PC-3 (cell line): ENCODE measurements around the gene BOLA3. TPM values are rescaled to one million over a fixed set of nuclear protein-coding genes. Genes with fewer than 3 reads are reported as not detected.

Experiments used
- ATAC-seq: fragments of 200-7000 bp; cut with Tn5 transposase; 2 replicates; pipeline ENCODE4 v1.9.1; 2020; ENCODE audit warnings: mild to moderate bottlenecking, moderate library complexity
- BruUV-seq: library from RNA; stranded (reverse); fragments of 400-500 nt; replicated peaks from 2 replicates; lab custom pipeline; 2021; lab: Mats Ljungman, UMichigan
- CTCF ChIA-PET: fragments of 300-600 bp; sonication (Branson Sonifier 250); formaldehyde crosslinking; loops from one replicate; lab custom pipeline; 2022; ENCODE audit warnings: antibody characterized with exemption; lab: Charles Lee
- POLR2A ChIA-PET: fragments of 300-600 bp; sonication (Branson Sonifier 250); formaldehyde crosslinking; loops from one replicate; lab custom pipeline; 2022; ENCODE audit warnings: antibody characterized with exemption; ENCODE audit not compliant: unreplicated experiment; lab: Charles Lee
- DNase-seq: peaks from one replicate; pipeline ENCODE4 v3.0.0-alpha.2; 2015
- H2AFZ ChIP-seq: fragments of 300-600 bp; sonication (generic); 2 replicates; pipeline ENCODE4 v1.6.0; 2016; ENCODE audit warnings: antibody characterized with exemption, low read length
- H3F3A ChIP-seq: fragments of 300-600 bp; sonication (generic); one replicate; pipeline ENCODE4 v1.6.0; 2017; ENCODE audit warnings: antibody characterized with exemption, low read length, control low read depth, mild to moderate bottlenecking; ENCODE audit not compliant: unreplicated experiment
- H3K27ac ChIP-seq: fragments of 300-600 bp; sonication (generic); 2 replicates; pipeline ENCODE4 v1.5.1; 2016; ENCODE audit warnings: mild to moderate bottlenecking, low read length
- H3K27me3 ChIP-seq: fragments of 300-600 bp; sonication (generic); 2 replicates; pipeline ENCODE4 v1.6.1; 2016; ENCODE audit warnings: low read length, mixed read lengths
- H3K36me3 ChIP-seq: fragments of 300-600 bp; sonication (generic); 2 replicates; pipeline ENCODE4 v1.6.1; 2016; ENCODE audit warnings: low read depth, mixed run types, low read length, mixed read lengths
- H3K4me1 ChIP-seq: fragments of 300-600 bp; sonication (generic); 2 replicates; pipeline ENCODE4 v1.5.1; 2016; ENCODE audit warnings: low read length; ENCODE audit not compliant: insufficient read depth
- H3K4me2 ChIP-seq: fragments of 300-600 bp; sonication (generic); 2 replicates; pipeline ENCODE4 v1.6.0; 2016; ENCODE audit warnings: low read length
- H3K4me3 ChIP-seq: fragments of 300-600 bp; sonication (generic); 2 replicates; pipeline ENCODE4 v1.5.1; 2016; ENCODE audit warnings: mild to moderate bottlenecking, low read length, mixed read lengths
- H3K79me2 ChIP-seq: fragments of 300-600 bp; sonication (generic); 2 replicates; pipeline ENCODE4 v1.6.1; 2017; ENCODE audit warnings: low read length, mixed read lengths
- H3K9ac ChIP-seq: fragments of 300-600 bp; sonication (generic); 2 replicates; pipeline ENCODE4 v1.6.0; 2016; ENCODE audit warnings: mild to moderate bottlenecking, low read length
- H3K9me2 ChIP-seq: fragments of 300-600 bp; sonication (generic); replicated peaks from 2 replicates; pipeline ENCODE4 v1.6.1; 2016; ENCODE audit warnings: mixed run types, low read length, mixed read lengths
- H3K9me3 ChIP-seq: fragments of 300-600 bp; sonication (generic); 2 replicates; pipeline ENCODE4 v1.6.1; 2016; ENCODE audit warnings: low read length, mixed read lengths
- H4K20me1 ChIP-seq: fragments of 300-600 bp; sonication (generic); 2 replicates; pipeline ENCODE4 v1.6.1; 2016; ENCODE audit warnings: low read length, mixed read lengths
- EZH2 ChIP-seq: fragments of 300-600 bp; sonication (generic); IDR thresholded peaks from one replicate; pipeline ENCODE4 v1.6.1; 2017; ENCODE audit warnings: antibody characterized with exemption, mild to moderate bottlenecking, low read length; ENCODE audit not compliant: unreplicated experiment
- EZH2phosphoT487 ChIP-seq: fragments of 300-600 bp; sonication (generic); IDR thresholded peaks from 2 replicates; pipeline ENCODE4 v1.6.1; 2018; ENCODE audit warnings: mild to moderate bottlenecking, antibody characterized with exemption, low read length, borderline replicate concordance
- intact Hi-C: fragments of 100-400 bp; cut with micrococcal nuclease; formaldehyde crosslinking; loops from 2 replicates; pipeline ENCODE4 v1.9.0; 2023
- total RNA-seq: library from RNA; depleted of rRNA; stranded (reverse); fragments of >200 nt; gene quantifications from 2 replicates; pipeline ENCODE4 v1.2.3, GENCODE V29; 2014
- TF ChIP-seq, protein P1 (sequence below): fragments of 300-600 bp; sonication (generic); conservative IDR thresholded peaks from 2 replicates; pipeline ENCODE4 v1.5.1; 2017; ENCODE audit warnings: antibody characterized with exemption, low read depth, mild to moderate bottlenecking, low read length

The BOLA3 gene
- total RNA-seq, 1 experiment from 2014 or later, result 104 TPM

DNA sequence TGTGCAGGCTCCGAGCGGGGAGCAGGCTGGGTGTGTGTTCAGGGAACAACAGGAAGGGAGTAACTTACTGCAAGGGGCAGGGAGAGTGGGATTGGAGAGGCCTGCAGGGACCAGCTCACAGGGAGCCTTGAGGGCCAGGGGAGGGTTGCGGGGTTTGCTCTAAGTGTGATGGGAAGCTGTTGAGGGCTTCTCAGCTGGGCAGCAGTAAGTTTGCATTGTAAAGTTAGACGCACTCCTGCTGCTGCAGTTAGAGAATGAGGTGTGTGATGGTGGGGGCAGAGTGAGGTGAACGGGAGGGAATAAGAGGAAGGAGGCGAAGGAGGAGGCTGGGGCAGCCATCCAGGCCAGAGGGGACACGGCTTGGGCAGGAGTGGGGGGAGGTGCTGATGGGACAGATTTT, 53.4 kb downstream of the BOLA3 start:
- no peaks in the 10 kb centered on the region for H3K27me3 ChIP-seq
- CTCF ChIA-PET, result no interaction called here
- H3K9ac ChIP-seq, result no peak overlapping the region
- H3K9me2 ChIP-seq, result no peaks in the 10 kb centered on the region
- intact Hi-C loops, result no loop called here
- no peaks in the 10 kb centered on the region for H3K4me1 ChIP-seq
- H3K79me2 ChIP-seq, result no peaks in the 10 kb centered on the region
- no peak overlapping the region for H3K4me2 ChIP-seq
- no TSS peak for BruUV-seq
- no peak overlapping the region for H2AFZ ChIP-seq
- no peaks in the 10 kb centered on the region for H3F3A ChIP-seq
- no peak for ATAC-seq
- H3K27ac ChIP-seq, result no peak overlapping the region
- no peak for DNase-seq
- H3K36me3 ChIP-seq, result peaks cover 22% of the 10 kb centered on the region; the same call in 1 of the 2 replicates
- H3K9me3 ChIP-seq, result no peaks in the 10 kb centered on the region
- H3K4me3 ChIP-seq, result no peak overlapping the region
- no peaks in the 10 kb centered on the region for H4K20me1 ChIP-seq
- POLR2A ChIA-PET, result no interaction called here
- TF ChIP-seq, protein P1, sequence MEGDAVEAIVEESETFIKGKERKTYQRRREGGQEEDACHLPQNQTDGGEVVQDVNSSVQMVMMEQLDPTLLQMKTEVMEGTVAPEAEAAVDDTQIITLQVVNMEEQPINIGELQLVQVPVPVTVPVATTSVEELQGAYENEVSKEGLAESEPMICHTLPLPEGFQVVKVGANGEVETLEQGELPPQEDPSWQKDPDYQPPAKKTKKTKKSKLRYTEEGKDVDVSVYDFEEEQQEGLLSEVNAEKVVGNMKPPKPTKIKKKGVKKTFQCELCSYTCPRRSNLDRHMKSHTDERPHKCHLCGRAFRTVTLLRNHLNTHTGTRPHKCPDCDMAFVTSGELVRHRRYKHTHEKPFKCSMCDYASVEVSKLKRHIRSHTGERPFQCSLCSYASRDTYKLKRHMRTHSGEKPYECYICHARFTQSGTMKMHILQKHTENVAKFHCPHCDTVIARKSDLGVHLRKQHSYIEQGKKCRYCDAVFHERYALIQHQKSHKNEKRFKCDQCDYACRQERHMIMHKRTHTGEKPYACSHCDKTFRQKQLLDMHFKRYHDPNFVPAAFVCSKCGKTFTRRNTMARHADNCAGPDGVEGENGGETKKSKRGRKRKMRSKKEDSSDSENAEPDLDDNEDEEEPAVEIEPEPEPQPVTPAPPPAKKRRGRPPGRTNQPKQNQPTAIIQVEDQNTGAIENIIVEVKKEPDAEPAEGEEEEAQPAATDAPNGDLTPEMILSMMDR, result no peak
- TF ChIP-seq EZH2phosphoT487, result no peak

- H3K27ac ChIP-seq, result no peak overlapping the region
- ATAC-seq, result no peak
- no peaks in the 10 kb centered on the region for H4K20me1 ChIP-seq
- peaks cover 22% of the 10 kb centered on the region; the same call in 1 of the 2 replicates for H3K36me3 ChIP-seq
- H3K4me3 ChIP-seq, result no peak overlapping the region
- H3K27me3 ChIP-seq, result no peaks in the 10 kb centered on the region
- no peaks in the 10 kb centered on the region for H3K79me2 ChIP-seq
- BruUV-seq, result no TSS peak
- ChIA-PET CTCF (no interaction called here), POLR2A (no interaction called here)
- no peaks in the 10 kb centered on the region for H3K9me3 ChIP-seq
- no peaks in the 10 kb centered on the region for H3K9me2 ChIP-seq
- no peaks in the 10 kb centered on the region for H3K4me1 ChIP-seq
- H3K4me2 ChIP-seq, result no peak overlapping the region
- DNase-seq, result no peak
- no peak overlapping the region for H3K9ac ChIP-seq
- intact Hi-C loops, result no loop called here
- TF ChIP-seq EZH2 (no peak), EZH2phosphoT487 (no peak)
- TF ChIP-seq, protein P1, result no peak
- H3F3A ChIP-seq, result no peaks in the 10 kb centered on the region
- H2AFZ ChIP-seq, result no peak overlapping the region
These were observed 53.9 kb downstream of the BOLA3 start for GRCh38 chr2:74093840-74094239.

GRCh38 chr2:74093426-74093825, 54.3 kb downstream of the BOLA3 start:
- Histone ChIP-seq H3K9ac (no peak overlapping the region), H3K4me3 (no peak overlapping the region), H3K36me3 (peaks cover 22% of the 10 kb centered on the region; the same call in 1 of the 2 replicates), H4K20me1 (no peaks in the 10 kb centered on the region), H3K4me2 (no peak overlapping the region), H3K9me2 (no peaks in the 10 kb centered on the region), H3K4me1 (no peaks in the 10 kb centered on the region), H3F3A (no peaks in the 10 kb centered on the region), H3K27ac (no peak overlapping the region), H3K27me3 (no peaks in the 10 kb centered on the region), H2AFZ (no peak overlapping the region), H3K9me3 (no peaks in the 10 kb centered on the region), H3K79me2 (no peaks in the 10 kb centered on the region)
- ChIA-PET CTCF (no interaction called here), POLR2A (no interaction called here)
- DNase-seq, result no peak
- ATAC-seq, result no peak
- no TSS peak for BruUV-seq
- no peak for TF ChIP-seq EZH2phosphoT487
- intact Hi-C loops, result no loop called here
